WERI-Rb-1 (cell line): Measurements from ENCODE around the gene CFAP20DC.
"Not testable (repeated sequence)": the region's sequence is repeated elsewhere in the genome, so short reads cannot be mapped to it uniquely, and the experiment has no call there.

Source experiments
- DNase-seq: peaks from one replicate; pipeline ENCODE4 v3.0.0-alpha.2; 2020
- H3K27ac ChIP-seq: fragments of 250-450 bp; sonication (Bioruptor Pico); 2 replicates; pipeline ENCODE4 v1.5.1; 2020; ENCODE audit warnings: mild to moderate bottlenecking, moderate library complexity
- H3K27me3 ChIP-seq: fragments of 250-450 bp; sonication (Bioruptor Pico); 2 replicates; pipeline ENCODE4 v1.5.1; 2021; ENCODE audit warnings: mild to moderate bottlenecking, low read depth, moderate library complexity; ENCODE audit not compliant: insufficient read depth, severe bottlenecking
- H3K36me3 ChIP-seq: fragments of 250-450 bp; sonication (Bioruptor Pico); 2 replicates; pipeline ENCODE4 v1.5.1; 2020; ENCODE audit warnings: mild to moderate bottlenecking, moderate library complexity
- H3K4me3 ChIP-seq: 2 replicates; pipeline ENCODE4 v1.5.1; 2011; ENCODE audit warnings: low read depth, mild to moderate bottlenecking, control low read depth, low read length
- H3K9me3 ChIP-seq: fragments of 250-450 bp; sonication (Bioruptor Pico); 2 replicates; pipeline ENCODE4 v1.5.1; 2021; ENCODE audit warnings: mild to moderate bottlenecking, moderate library complexity; ENCODE audit not compliant: severe bottlenecking
- CTCF ChIP-seq: IDR thresholded peaks from 2 replicates; pipeline ENCODE4 v1.5.1; 2011; ENCODE audit warnings: low read depth, mild to moderate bottlenecking, control low read depth, inconsistent platforms, low read length

CFAP20DC gene

GRCh38 chr3:58824285-58824684 lies 225.5 kb downstream of the CFAP20DC start:
- Histone ChIP-seq H3K27ac (no peak overlapping the region), H3K9me3 (no peaks in the 10 kb centered on the region), H3K4me3 (0 out of 2 replicates have a peak overlapping the region, but pooled peaks have one; percentile 6), H3K36me3 (no peaks in the 10 kb centered on the region), H3K27me3 (no peaks in the 10 kb centered on the region)
- peak; percentile 77 for DNase-seq
- TF ChIP-seq CTCF, result peak; percentile 71

- H3K4me3 ChIP-seq, H3K36me3 ChIP-seq, H3K27ac ChIP-seq, DNase-seq, H3K9me3 ChIP-seq, H3K27me3 ChIP-seq: not testable (repeated sequence)
Observed at GRCh38 chr3:58806551-58807244, 243.1 kb downstream of the CFAP20DC start.

GRCh38 chr3:58804914-58805313 lies 244.9 kb downstream of the CFAP20DC start:
- no peak for DNase-seq
- H3K27ac ChIP-seq, result no peak overlapping the region
- no peaks in the 10 kb centered on the region for H3K36me3 ChIP-seq
- H3K27me3 ChIP-seq, result no peaks in the 10 kb centered on the region
- no peak overlapping the region for H3K4me3 ChIP-seq
- peaks cover 6% of the 10 kb centered on the region for H3K9me3 ChIP-seq
- no peak for TF ChIP-seq CTCF

- no peak overlapping the region for H3K4me3 ChIP-seq
- no peak overlapping the region for H3K27ac ChIP-seq
- no peak for TF ChIP-seq CTCF
- peaks cover 2% of the 10 kb centered on the region for H3K9me3 ChIP-seq
- H3K36me3 ChIP-seq, result no peaks in the 10 kb centered on the region
- no peaks in the 10 kb centered on the region for H3K27me3 ChIP-seq
- no peak for DNase-seq
Observed at GRCh38 chr3:58801541-58801940, 248.3 kb downstream of the CFAP20DC start.

- Histone ChIP-seq H3K36me3 (no peaks in the 10 kb centered on the region), H3K27me3 (no peaks in the 10 kb centered on the region)
- DNase-seq, result no peak
Observed at GRCh38 chr3:58800940-58801339, 248.9 kb downstream of the CFAP20DC start.

GRCh38 chr3:58800032-58800431 lies 249.8 kb downstream of the CFAP20DC start:
- no peak for TF ChIP-seq CTCF
- Histone ChIP-seq H3K36me3 (no peaks in the 10 kb centered on the region), H3K27me3 (no peaks in the 10 kb centered on the region), H3K4me3 (no peak overlapping the region), H3K9me3 (no peaks in the 10 kb centered on the region), H3K27ac (no peak overlapping the region)
- DNase-seq, result no peak

More at GRCh38 chr3:58800940-58801339, 248.9 kb downstream of the CFAP20DC start:
- no peak for TF ChIP-seq CTCF
- H3K4me3 ChIP-seq, result no peak overlapping the region
- H3K27ac ChIP-seq, result no peak overlapping the region
- no peaks in the 10 kb centered on the region for H3K9me3 ChIP-seq
